ENCODE data around the gene TPK1.

The TPK1 gene

DNA sequence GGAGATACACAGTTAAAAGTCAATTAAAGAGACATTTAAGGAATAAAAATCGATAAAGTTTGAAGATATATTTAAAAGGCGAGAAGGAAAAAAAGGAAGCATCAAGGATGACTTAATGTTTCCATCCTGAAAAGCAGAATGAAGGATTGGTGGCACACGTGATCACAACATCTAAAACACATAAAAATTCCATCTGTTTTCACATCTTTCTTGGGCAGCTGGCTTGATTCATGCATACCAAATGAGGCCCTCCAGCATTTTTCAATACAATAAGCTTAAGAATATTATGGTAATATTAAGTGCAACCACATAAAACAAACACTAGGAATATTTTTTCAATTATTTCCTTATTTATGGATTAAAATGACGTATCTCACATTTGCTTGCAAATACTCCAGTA, 112.6 kb downstream of the TPK1 start:
- no peak for DNase-seq (ENCODE audit: low spot score)

DNA sequence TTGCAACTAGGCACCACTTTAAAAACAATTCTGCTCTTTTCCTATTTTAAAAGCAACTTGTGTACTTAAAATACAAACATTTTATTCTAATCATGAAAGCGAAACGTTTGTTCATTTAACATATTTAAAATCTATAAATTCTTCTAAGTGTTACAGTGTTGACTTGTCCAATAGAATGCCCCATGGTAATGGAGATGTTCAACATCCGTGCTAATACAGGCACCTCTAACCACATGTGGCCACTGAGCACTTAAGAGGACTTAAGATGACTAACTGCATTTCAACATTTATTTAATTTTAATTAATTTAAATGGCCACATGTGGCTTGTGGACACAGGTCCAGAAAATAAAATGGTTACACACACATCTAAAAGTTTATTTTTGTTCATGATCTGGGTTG, 115.1 kb downstream of the TPK1 start:
- no peak for DNase-seq (ENCODE audit: low spot score)

GRCh38 chr7:144720149-144720548, 115.7 kb downstream of the TPK1 start:
- no peak for DNase-seq (ENCODE audit: low spot score)

DNA sequence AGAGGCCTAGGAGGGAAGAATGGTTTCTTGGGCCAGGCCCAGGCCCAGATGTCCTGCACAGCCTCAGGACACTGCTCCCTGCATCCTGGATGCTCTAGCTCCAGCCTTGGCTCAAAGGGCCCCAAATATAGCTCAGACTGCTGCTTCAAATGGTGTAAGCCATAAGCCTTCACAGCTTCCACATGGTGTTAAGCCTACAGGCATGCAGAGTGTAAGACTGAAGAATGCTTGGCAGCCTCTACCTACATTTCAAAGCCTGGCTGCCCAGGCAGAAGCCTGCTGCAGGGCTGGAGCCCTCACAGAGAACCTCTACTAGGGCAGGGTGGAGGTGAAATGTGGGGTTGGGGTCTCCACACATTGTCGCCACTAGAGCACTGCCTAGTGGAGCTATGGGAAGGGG, 118.1 kb downstream of the TPK1 start:
- DNase-seq (ENCODE audit: low spot score) = no peak

DNA sequence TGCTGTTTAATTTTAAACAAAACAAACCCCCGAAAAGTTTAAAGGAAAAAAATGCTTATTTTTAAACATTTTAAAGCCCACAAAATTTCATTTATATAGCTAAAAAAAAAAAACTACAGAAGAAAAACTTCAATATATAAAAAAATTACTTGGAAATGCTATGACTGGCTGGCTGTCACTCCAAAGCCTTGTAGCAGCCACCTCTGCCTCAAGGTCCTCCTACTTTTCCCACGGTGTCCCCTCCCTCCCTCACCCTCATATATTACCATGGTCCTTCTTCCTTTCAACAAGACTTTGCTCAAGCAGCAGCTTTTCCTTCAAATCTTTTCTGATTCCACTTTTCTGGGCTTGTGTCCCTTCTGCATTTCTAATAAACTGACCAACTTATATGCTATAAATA, 122.0 kb downstream of the TPK1 start:
- no peak for DNase-seq (ENCODE audit: low spot score)

DNA sequence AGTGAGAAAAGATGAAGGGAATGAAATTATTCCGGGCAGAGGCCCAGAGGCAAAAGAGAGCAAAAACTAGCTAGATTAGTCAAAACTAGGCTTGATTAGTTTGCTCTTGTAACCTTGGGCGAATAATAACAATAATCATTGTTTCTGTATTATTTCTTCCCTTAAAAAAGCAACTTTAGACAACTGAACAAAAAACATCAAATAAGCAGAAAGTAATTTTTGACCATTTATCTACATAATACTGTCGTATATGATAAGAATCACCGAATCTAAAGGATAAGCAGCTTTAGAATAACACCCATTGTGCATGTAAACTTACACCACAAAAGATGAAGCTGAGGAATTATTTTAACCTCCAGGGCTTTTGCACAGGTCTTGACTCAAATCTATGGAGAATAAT, 125.1 kb downstream of the TPK1 start:
- no peak for DNase-seq (ENCODE audit: low spot score)

GRCh38 chr7:144709066-144709465, 126.8 kb downstream of the TPK1 start:
- DNase-seq (ENCODE audit: low spot score) = no peak

DNA sequence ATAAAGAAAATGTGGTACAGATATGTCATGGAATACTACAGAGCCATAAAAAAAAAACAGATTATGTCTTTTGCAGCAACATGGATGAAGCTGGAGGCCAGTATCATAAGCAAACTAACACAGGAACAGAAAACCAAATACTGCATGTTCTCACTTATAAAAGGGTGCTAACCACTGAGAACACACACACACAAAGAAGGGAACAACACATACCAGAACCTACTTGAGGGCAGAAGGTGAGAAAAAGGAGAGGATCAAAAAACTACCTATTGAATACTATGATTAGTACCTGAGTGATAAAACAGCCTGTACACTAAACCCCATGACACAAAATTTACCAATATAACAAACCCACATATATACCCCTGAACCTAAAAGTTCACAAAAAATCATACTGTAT, 144.6 kb downstream of the TPK1 start:
- DNase-seq (ENCODE audit: low spot score) = no peak

DNA sequence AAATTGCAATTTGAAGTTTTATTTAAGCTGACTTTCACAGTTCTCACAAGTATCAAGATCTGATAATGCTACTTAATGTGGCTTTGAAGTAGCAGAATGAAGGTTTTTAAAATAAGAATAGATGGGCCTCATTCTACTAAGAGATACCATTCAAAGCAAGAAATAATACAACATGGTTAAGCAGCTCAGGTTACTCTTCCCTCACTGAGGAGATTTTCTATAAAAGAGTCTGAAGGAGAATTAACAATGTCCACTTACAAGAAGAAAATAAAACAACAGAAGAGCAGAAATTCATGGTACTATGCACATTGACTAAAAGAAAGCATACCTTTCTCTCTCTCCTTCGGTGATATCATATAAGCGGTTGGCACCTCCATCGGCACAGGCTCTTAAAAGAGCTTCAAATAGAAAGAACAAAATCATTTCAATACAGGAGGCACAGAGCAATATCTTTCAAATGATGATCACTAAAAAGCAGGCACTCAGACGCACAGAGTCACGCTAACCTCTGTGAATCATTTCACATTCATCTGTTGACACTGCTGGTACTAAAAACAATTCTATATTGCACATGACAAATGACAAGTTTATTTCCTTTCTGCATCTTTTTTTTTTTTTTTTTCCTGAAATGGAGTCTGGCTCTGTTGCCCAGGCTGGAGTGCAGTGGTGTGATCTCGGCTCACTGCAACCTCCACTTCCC, 153.1 kb downstream of the TPK1 start:
- no peak for DNase-seq (ENCODE audit: low spot score)

GRCh38 chr7:144676492-144676891, 159.4 kb downstream of the TPK1 start:
- no peak for DNase-seq (ENCODE audit: low spot score)

- no peak for DNase-seq (ENCODE audit: low spot score)
These were observed 161.3 kb downstream of the TPK1 start for GRCh38 chr7:144674550-144674949.

- DNase-seq (ENCODE audit: low spot score) = no peak
These were observed 163.0 kb downstream of the TPK1 start for GRCh38 chr7:144672869-144673268.

GRCh38 chr7:144671429-144671828, 164.4 kb downstream of the TPK1 start:
- no peak for DNase-seq (ENCODE audit: low spot score)

GRCh38 chr7:144670218-144670617, 165.6 kb downstream of the TPK1 start:
- DNase-seq (ENCODE audit: low spot score) = no peak

DNA sequence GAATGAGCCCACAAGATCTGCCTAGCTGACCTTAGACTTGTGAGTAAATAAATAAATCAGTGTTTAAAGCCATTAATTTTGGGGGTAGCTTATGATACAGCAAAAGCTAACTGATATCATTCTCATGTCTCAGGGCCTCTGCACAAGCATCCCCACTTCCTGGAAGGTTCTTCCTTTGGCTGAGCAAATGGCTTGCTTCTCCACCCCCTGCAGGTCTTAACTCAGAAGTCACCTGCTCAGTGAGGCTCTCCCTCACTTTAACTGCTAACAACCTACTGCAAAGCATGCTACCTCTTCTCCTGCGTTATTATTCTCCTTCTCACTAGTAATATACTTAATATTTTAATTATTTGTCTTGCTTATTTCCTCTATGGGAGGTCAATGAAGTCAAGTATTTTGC, 167.3 kb downstream of the TPK1 start:
- no peak for DNase-seq (ENCODE audit: low spot score)

DNA sequence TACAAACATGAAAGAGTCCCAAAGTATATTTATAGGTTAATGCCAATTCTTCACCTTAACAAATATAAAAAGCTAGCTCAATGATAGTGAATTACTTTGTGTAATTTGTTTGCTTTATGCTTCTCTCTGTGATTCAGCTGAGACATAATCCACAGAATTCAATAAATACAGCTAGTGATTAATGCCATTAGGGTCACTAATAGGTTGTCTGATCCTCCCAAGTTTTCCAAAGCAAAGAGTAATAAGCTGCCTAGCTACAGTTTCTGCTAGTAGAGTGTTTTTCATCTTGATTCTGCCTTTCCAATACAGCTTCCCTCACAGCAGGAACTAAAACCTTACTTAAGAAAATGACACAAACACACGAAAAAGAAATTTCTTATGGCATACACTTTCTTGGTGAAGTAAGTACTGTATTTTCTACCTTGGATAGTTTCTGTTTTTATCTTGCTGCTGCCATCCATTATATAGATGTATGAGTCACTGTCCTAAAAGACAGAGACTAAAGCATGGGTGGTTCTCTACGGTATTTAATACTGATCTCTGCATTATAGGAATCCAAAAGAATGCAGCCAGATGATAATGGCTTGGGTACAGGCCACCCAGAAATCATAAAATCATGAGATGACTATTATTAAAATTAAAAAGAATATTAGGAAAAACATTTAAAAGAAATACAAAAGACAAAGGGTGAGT, 170.0 kb downstream of the TPK1 start:
- DNase-seq (ENCODE audit: low spot score) = no peak

DNA sequence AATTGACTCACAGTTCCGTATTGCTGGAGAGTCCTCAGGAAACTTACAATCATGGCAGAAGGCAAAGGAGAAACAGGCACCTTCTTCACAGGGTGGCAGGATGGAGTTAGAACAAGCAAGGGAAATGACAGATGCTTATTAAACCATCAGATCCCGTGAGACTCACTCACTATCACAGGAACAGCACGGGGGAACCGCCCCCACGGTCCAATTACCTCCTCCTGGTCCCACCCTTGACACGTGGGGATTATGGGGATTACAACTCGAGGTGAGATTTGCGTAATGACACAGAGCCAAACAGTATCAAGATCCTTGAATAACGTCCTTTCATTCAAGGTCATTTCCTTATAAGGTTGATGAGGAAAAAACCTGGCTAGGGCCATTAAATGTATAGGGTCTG, 176.6 kb downstream of the TPK1 start:
- no peak for DNase-seq (ENCODE audit: low spot score)

DNA sequence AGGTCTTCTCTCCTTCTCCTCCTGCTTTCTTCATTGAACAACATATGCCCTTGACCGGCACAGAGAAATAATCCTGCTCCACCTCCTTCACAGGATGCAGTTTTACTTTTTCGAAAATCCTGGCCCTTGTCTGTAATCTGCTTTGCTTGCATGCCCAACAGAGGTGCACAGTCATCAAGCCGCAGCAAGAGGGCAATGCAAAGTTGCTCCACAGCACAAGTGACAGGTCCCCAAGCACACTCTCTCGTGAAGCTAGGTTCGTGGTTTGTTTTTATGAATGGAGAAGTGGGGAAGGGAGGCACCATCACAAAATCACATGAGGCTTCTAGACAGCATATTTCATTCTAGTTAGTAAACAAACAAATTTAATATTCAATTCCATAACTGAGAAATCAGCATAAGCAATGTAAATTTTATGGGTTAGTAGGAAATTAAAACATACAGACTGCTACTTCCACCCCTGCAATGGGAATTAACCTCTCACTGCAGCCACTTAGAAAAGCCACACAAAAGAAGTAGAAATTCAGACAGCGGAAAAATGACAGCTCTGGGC, 178.8 kb downstream of the TPK1 start:
- no peak for DNase-seq (ENCODE audit: low spot score)

GRCh38 chr7:144653449-144653848, 182.4 kb downstream of the TPK1 start:
- no peak for DNase-seq (ENCODE audit: low spot score)

DNA sequence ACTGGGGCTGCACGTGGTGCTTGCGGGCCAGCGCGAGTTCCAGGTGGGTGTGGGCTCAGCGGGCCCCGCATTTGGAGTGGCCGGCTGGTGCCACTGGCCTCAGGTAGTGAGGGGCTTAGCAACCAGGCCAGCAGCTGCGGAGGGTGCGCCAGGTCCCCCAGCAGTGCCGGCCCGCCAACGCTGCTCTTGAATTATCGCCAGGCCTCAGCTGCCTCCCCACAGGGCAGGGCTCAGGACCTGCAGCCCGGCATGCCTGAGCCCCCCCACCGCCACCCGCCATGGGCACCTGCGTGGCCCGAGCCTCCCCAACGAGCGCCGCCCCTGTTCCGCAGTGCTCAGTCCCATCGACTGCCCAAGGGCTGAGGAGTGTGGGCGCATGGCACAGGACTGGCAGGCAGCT, 185.4 kb downstream of the TPK1 start:
- no peak for DNase-seq (ENCODE audit: low spot score)

GRCh38 chr7:144649120-144649519, 186.7 kb downstream of the TPK1 start:
- no peak for DNase-seq (ENCODE audit: low spot score)

- DNase-seq (ENCODE audit: low spot score) = no peak
These were observed 194.3 kb downstream of the TPK1 start for GRCh38 chr7:144641389-144642044.

- no peak for DNase-seq (ENCODE audit: low spot score)
These were observed 203.1 kb downstream of the TPK1 start for GRCh38 chr7:144632724-144633123.

Data from hematopoietic multipotent progenitor cell treated with erythropoietin and hydrocortisone succinate and interleukin-3 and kit ligand, for 15 days (in vitro differentiated cells).